Prostate gland (tissue), 2 donors: ENCODE measurements around the gene CIROP. TPM values are rescaled to one million over a fixed set of nuclear protein-coding genes. Genes with fewer than 3 reads are reported as not detected.

ENCODE experiments used
- DNase-seq: peaks from one replicate; pipeline ENCODE4 v3.0.0-alpha.2; 2019; ENCODE audit warnings: low spot score
- H3K27ac ChIP-seq, 2 donors: fragments of 200-600 bp; sonication (generic); 2 replicates each; pipeline ENCODE4 v1.5.1; 2017 to 2019
- H3K27me3 ChIP-seq: fragments of 200-600 bp; sonication (generic); replicated peaks from 2 replicates; pipeline ENCODE4 v1.5.1; 2019; ENCODE audit not compliant: insufficient read depth
- H3K36me3 ChIP-seq, 2 donors: fragments of 200-600 bp; sonication (generic); 1 replicate in 1 of 2; 2 replicates in 1 of 2; pipeline versions ENCODE4 v1.5.1 to v1.8.1; 2017 to 2019
- H3K4me1 ChIP-seq: fragments of 200-600 bp; sonication (generic); replicated peaks from 2 replicates; pipeline ENCODE4 v1.5.1; 2019
- H3K4me3 ChIP-seq, 2 donors: fragments of 200-600 bp; sonication (generic); 2 replicates each; pipeline ENCODE4 v1.5.1; 2017 to 2019
- H3K9me3 ChIP-seq: fragments of 200-600 bp; sonication (generic); 2 replicates; pipeline ENCODE4 v1.5.1; 2017
- POLR2A ChIP-seq: fragments of 450-650 bp; IDR thresholded peaks from one replicate; pipeline ENCODE4 v1.6.1; 2016; ENCODE audit warnings: antibody characterized with exemption, mild to moderate bottlenecking
- POLR2AphosphoS5 ChIP-seq: sonication (generic); formaldehyde crosslinking; IDR thresholded peaks from one replicate; pipeline ENCODE4 v1.6.1; 2017; ENCODE audit warnings: antibody characterized with exemption
- WGBS: methylation state at CpG from one replicate; pipeline ENCODE4 v1.1.5; 2018; 5-methylcytosine and 5-hydroxymethylcytosine counted together
- intact Hi-C: fragments of 100-400 bp; cut with DNase I; formaldehyde crosslinking; loops from one replicate; pipeline ENCODE4 v1.14.2; 2022
- total RNA-seq, 2 donors: library from RNA; depleted of rRNA; stranded (reverse); fragments of >200 nt; gene quantifications; one replicate each; pipeline ENCODE4 v1.1.0, GENCODE V29; 2016
- TF ChIP-seq, protein P1 (sequence below), 4 experiments: fragments of 200-600 bp in 2 of 4; fragments of 450-650 bp in 2 of 4; sonication (generic) in 2 of 4; IDR thresholded peaks; 1 replicate in 3 of 4; 2 replicates in 1 of 4; pipeline ENCODE4 v1.5.1; 2016 to 2019; ENCODE audit warnings: antibody characterized with exemption in 4 of 4, mild to moderate bottlenecking in 2 of 4, moderate library complexity in 2 of 4

The CIROP gene
- total RNA-seq, 2 donors from 2014 or later, result not detected

DNA sequence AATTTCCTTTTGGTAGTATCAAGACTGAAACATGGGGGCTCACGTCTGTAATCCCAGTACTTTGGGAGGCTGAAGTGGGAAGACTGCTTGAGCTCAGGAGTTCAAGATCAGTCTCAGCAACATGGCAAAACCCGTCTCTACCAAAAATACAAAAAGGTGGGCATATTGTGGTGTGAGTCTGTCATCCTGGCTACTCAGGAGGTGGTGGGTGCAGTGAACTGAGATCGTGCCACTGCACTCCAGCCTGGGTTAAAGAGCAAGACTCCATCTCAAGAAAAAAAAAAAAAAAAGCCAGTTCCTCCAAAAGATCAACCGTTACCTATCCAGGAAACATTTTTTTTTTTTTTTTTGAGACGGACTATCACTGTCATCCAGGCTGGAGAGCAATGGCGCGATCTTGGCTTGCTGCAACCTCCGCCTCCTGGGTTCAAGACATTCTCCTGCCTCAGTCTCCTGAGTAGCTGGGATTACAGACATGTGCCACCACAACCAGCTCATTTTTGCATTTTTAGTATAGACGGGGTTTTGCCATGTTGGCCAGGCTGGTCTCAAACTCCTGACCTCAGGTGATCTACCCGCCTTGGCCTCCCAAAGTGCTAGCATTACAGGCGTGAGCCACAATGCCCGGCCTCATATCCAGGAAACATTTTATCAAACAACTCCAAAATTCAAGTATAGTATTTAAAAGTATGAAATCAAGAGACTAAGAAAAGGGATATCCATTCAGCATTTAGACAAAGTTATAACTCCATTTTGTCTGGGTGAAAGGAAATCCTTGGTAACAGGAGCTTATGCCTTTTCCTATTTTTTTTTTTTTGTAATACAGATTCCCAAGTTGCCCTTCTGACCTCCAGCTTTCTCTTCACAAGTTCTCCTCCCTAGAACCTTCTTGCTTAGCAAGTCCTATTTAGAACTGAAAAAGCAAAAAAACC lies 13.2 kb downstream of the CIROP start:
- no peak for DNase-seq
- no peak overlapping the region for H3K27ac ChIP-seq
- intact Hi-C loops, result no loop called here
- H3K36me3 ChIP-seq, result peaks cover 0 to 8% of the 10 kb centered on the region in 2 donors
- TF ChIP-seq POLR2A (no peak), POLR2AphosphoS5 (no peak)
- TF ChIP-seq, protein P1, sequence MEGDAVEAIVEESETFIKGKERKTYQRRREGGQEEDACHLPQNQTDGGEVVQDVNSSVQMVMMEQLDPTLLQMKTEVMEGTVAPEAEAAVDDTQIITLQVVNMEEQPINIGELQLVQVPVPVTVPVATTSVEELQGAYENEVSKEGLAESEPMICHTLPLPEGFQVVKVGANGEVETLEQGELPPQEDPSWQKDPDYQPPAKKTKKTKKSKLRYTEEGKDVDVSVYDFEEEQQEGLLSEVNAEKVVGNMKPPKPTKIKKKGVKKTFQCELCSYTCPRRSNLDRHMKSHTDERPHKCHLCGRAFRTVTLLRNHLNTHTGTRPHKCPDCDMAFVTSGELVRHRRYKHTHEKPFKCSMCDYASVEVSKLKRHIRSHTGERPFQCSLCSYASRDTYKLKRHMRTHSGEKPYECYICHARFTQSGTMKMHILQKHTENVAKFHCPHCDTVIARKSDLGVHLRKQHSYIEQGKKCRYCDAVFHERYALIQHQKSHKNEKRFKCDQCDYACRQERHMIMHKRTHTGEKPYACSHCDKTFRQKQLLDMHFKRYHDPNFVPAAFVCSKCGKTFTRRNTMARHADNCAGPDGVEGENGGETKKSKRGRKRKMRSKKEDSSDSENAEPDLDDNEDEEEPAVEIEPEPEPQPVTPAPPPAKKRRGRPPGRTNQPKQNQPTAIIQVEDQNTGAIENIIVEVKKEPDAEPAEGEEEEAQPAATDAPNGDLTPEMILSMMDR (IDR thresholded peaks at IDR 0.05), result no peak
- no peaks in the 10 kb centered on the region for H3K27me3 ChIP-seq
- H3K9me3 ChIP-seq, result no peaks in the 10 kb centered on the region
- peaks cover 5% of the 10 kb centered on the region for H3K4me1 ChIP-seq
- no peak overlapping the region for H3K4me3 ChIP-seq
- WGBS, result 83% methylated on average over 12 of the region's 12 CpGs

DNA sequence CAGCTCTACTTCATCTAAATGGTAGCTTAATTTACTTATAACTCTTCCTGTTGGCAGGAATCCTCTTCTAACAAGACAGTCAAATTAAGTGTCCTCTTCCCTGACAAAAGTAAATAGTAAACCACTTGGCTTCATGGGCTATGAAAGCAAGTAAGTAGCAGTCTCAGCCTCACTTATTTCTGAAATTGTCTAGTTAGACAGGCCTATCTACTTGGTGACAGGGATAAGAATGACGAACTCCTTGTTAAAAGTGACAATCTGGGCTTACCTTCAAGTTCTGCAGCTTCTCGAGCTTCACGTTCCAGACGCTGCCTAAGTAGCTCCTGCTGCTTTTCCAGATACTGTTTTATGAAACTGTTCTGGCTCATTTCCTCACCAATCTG lies 14.5 kb downstream of the CIROP start:
- no peaks in the 10 kb centered on the region for H3K27me3 ChIP-seq
- peaks cover 5% of the 10 kb centered on the region for H3K4me1 ChIP-seq
- no peak overlapping the region for H3K4me3 ChIP-seq
- TF ChIP-seq POLR2AphosphoS5, result peak; percentile 61
- TF ChIP-seq POLR2A, result no peak
- TF ChIP-seq, protein P1 (IDR thresholded peaks at IDR 0.05), result no peak
- H3K36me3 ChIP-seq, result peaks cover 0 to 8% of the 10 kb centered on the region in 2 donors
- H3K9me3 ChIP-seq, result no peaks in the 10 kb centered on the region
- no peak for DNase-seq
- intact Hi-C loops, result no loop called here
- 65% methylated on average over 4 of the region's 4 CpGs for WGBS
- H3K27ac ChIP-seq, result no peak overlapping the region

DNA sequence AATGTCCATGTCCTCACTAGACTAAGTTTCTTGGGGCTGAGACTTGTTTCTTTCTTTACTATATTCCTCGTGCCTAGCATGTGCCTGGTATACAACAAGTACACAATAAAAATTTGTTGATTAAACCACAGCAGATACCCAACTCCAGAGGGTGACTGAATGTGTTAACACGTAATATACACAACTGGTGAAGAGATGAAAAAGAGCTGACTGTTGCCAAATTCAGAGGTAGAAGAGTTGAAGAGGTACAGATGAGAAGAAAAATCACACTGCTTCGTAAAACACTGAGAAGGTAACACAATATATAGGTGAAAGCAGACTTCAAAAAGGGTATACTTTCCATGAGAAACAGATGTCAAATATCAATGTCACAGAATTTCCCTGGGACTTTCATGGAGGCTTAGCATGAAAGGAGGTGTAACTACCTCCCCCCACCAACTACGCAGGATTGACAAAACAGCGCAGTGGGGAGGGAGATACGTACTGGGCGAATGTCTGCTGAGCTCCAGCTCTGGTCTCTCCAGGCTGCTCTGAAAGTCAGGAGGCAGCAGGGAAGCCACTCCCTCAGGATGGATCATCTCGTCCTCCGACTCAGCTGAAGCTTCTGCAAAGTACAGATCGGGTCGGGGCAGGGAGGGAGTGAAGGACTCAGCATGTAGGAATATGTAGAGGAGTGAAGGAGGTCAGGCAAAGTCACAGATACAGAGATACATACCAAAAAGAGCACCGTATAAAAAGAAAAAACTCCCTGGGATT lies 15.1 kb downstream of the CIROP start:
- WGBS, result 84% methylated on average over 12 of the region's 12 CpGs
- no peaks in the 10 kb centered on the region for H3K9me3 ChIP-seq
- H3K27me3 ChIP-seq, result no peaks in the 10 kb centered on the region
- TF ChIP-seq POLR2A, result no peak
- TF ChIP-seq, protein P1 (IDR thresholded peaks at IDR 0.05), result no peak
- TF ChIP-seq POLR2AphosphoS5, result no peak
- H3K4me3 ChIP-seq, result no peak overlapping the region
- H3K36me3 ChIP-seq, result peaks cover 0 to 8% of the 10 kb centered on the region in 2 donors
- no peak for DNase-seq
- H3K27ac ChIP-seq, result no peak overlapping the region
- intact Hi-C loops, result no loop called here
- peaks cover 5% of the 10 kb centered on the region for H3K4me1 ChIP-seq

DNA sequence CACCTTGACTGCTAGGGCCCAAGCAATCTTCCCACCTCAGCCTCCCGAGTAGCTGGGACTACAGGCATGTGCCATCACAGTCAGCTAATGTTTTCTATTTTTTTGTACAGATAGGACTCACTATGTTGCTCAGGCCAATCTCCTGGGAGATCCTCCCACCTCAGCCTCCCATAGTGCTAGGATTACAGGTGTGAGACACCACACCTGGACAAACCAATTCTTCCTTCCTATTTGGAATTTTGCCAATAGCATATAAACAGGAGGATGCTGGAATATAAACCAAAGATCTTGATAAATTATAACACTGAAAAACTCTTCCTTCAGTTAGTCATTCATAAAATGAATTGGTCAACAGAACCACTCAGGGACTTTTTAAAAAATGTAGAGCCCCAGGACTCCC lies 18.2 kb downstream of the CIROP start:
- Histone ChIP-seq H3K27ac (no peak overlapping the region), H3K4me1 (no peaks in the 10 kb centered on the region), H3K27me3 (no peaks in the 10 kb centered on the region), H3K9me3 (no peaks in the 10 kb centered on the region), H3K4me3 (no peak overlapping the region), H3K36me3 (peaks cover 3 to 8% of the 10 kb centered on the region in 2 donors)
- no peak for DNase-seq
- intact Hi-C loops, result no loop called here
- WGBS, result 87% methylated on average over 1 of the region's 1 CpG
- TF ChIP-seq POLR2A (no peak), POLR2AphosphoS5 (no peak)
- TF ChIP-seq, protein P1 (IDR thresholded peaks at IDR 0.05), result no peak
